A549 (cell line): ENCODE data around the gene SH3BP5.

Experiments used
- BCL3 ChIP-seq: fragments of >200 bp; sonication (Bioruptor Twin); formaldehyde crosslinking; IDR thresholded peaks from 3 replicates; pipeline ENCODE4 v1.6.1; 2016
- BHLHE40 ChIP-seq: IDR thresholded peaks from 2 replicates; pipeline ENCODE4 v1.6.1; 2012; ENCODE audit warnings: low read depth, low read length, inconsistent platforms
- CHD2 ChIP-seq: fragments of 150-350 bp; IDR thresholded peaks from 2 replicates; pipeline ENCODE4 v1.6.1; 2014; ENCODE audit warnings: low read length; ENCODE audit not compliant: partially characterized antibody
- CHD4 ChIP-seq: fragments of 200-600 bp; sonication (generic); IDR thresholded peaks from 2 replicates; pipeline ENCODE4 v1.6.1; 2016; ENCODE audit warnings: antibody characterized with exemption, mild to moderate bottlenecking, borderline replicate concordance
- CTCF ChIP-seq: fragments of >200 bp; sonication (Bioruptor Twin); formaldehyde crosslinking; IDR thresholded peaks from 3 replicates; pipeline ENCODE4 v1.5.1; 2016
- EP300 ChIP-seq, 2 experiments: fragments of >200 bp; sonication (Bioruptor Twin); formaldehyde crosslinking; IDR thresholded peaks; 2 replicates in 1 of 2; 3 replicates in 1 of 2; pipeline ENCODE4 v1.6.1; 2016 to 2017
- HDAC2 ChIP-seq: fragments of 200-600 bp; sonication (generic); IDR thresholded peaks from 2 replicates; pipeline ENCODE4 v1.6.1; 2016
- MAX ChIP-seq: IDR thresholded peaks from 2 replicates; pipeline ENCODE4 v1.6.1; 2012
- MYC ChIP-seq: IDR thresholded peaks from 2 replicates; pipeline ENCODE4 v1.6.1; 2012; ENCODE audit warnings: mild to moderate bottlenecking, inconsistent platforms, low read length, improper control_type of control experiment, borderline replicate concordance
- NR3C1 ChIP-seq: fragments of >200 bp; sonication (Bioruptor Twin); formaldehyde crosslinking; IDR thresholded peaks from 3 replicates; pipeline ENCODE4 v1.6.1; 2017
- POLR2A ChIP-seq: IDR thresholded peaks from 2 replicates; pipeline ENCODE4 v1.6.1; 2012; ENCODE audit warnings: mild to moderate bottlenecking, low read length
- REST ChIP-seq: fragments of 200-600 bp; sonication (generic); IDR thresholded peaks from 2 replicates; pipeline ENCODE4 v1.6.1; 2016; ENCODE audit warnings: antibody characterized with exemption, mild to moderate bottlenecking, moderate library complexity
- RFX5 ChIP-seq: fragments of 450-650 bp; IDR thresholded peaks from 2 replicates; pipeline ENCODE4 v1.7.1; 2014; ENCODE audit warnings: antibody characterized with exemption, mild to moderate bottlenecking, moderate library complexity
- SREBF2 ChIP-seq: fragments of 450-650 bp; IDR thresholded peaks from 2 replicates; pipeline ENCODE4 v1.6.1; 2014; ENCODE audit warnings: mild to moderate bottlenecking, moderate library complexity

- TF ChIP-seq REST, result no peak
- TF ChIP-seq CTCF, result peak; percentile 89
- TF ChIP-seq NR3C1, result no peak
- no peak for TF ChIP-seq MYC
- no peak for TF ChIP-seq BHLHE40
- no peak for TF ChIP-seq SREBF2
- no peak for TF ChIP-seq POLR2A
- no peak for TF ChIP-seq MAX
- TF ChIP-seq CHD2, result no peak
- no peak for TF ChIP-seq HDAC2
- no peak for TF ChIP-seq CHD4
- TF ChIP-seq EP300 (IDR thresholded peaks at IDR 0.05), result no peak
- TF ChIP-seq BCL3, result no peak
- TF ChIP-seq RFX5, result no peak; the same call in 1 of the 2 replicates
Observed at GRCh38 chr3:15377961-15378791, 45.8 kb upstream of the SH3BP5 start.
